Right renal cortex interstitium (tissue), 3 donors: ENCODE results near the gene GFI1B. TPM values are rescaled to one million over a fixed set of nuclear protein-coding genes. Genes with fewer than 3 reads are reported as not detected.
"Not testable (repeated sequence)": the region's sequence is repeated elsewhere in the genome, so short reads cannot be mapped to it uniquely, and the experiment has no call there.

Source experiments
- DNase-seq, 3 donors: peaks; one replicate each; pipeline ENCODE4 v3.0.0-alpha.2; 2013; ENCODE audit warnings: low read depth in 3 of 3, low spot score in 2 of 3
- polyA plus RNA-seq, 3 donors: library from polyadenylated mRNA; unstranded; fragments of 120-200 nt; gene quantifications; one replicate each; pipeline ENCODE4 v1.2.1, GENCODE V29; 2013; ENCODE audit not compliant: insufficient read length in 3 of 3

GFI1B gene
- polyA plus RNA-seq, 3 donors, result 0.72 to 1.3 (median 0.92) TPM

GRCh38 chr9:133006731-133007352, 28.3 kb downstream of the GFI1B start:
- DNase-seq, result no peak

- DNase-seq, result no peak
These were observed 29.9 kb downstream of the GFI1B start for GRCh38 chr9:133008406-133008805.

- DNase-seq, result no peak
These were observed 30.3 kb downstream of the GFI1B start for GRCh38 chr9:133008824-133009223.

- DNase-seq, result no peak
These were observed 31.6 kb downstream of the GFI1B start for GRCh38 chr9:133009906-133010582.

- DNase-seq, result no peak
These were observed 36.2 kb downstream of the GFI1B start for GRCh38 chr9:133014696-133015095.

- DNase-seq, result no peak
These were observed 44.8 kb downstream of the GFI1B start for GRCh38 chr9:133023117-133023890.

- no peak for DNase-seq
These were observed 47.9 kb downstream of the GFI1B start for GRCh38 chr9:133026426-133026825.

- DNase-seq, result no peak
These were observed 48.6 kb downstream of the GFI1B start for GRCh38 chr9:133027134-133027533.

- DNase-seq, result no peak
These were observed 49.7 kb downstream of the GFI1B start for GRCh38 chr9:133028221-133028620.

- no peak for DNase-seq
These were observed 51.5 kb downstream of the GFI1B start for GRCh38 chr9:133029994-133030316.

- DNase-seq, result peak; percentile 97 to 99 (median 98)
These were observed 52.0 kb downstream of the GFI1B start, which contains the start of gene GTF3C5 for GRCh38 chr9:133030317-133031129. GTF3C5 (plus strand) TSS chr9:133030997; CDS start chr9:133031012, 15 bp downstream.

- no peak for DNase-seq
These were observed 52.6 kb downstream of the GFI1B start for GRCh38 chr9:133031130-133031422.

GRCh38 chr9:133031496-133031911, 53.0 kb downstream of the GFI1B start:
- no peak for DNase-seq

- no peak for DNase-seq
These were observed 53.7 kb downstream of the GFI1B start for GRCh38 chr9:133032171-133032570.

GRCh38 chr9:133035669-133036068, 57.2 kb downstream of the GFI1B start:
- no peak for DNase-seq

- no peak for DNase-seq
These were observed 59.5 kb downstream of the GFI1B start for GRCh38 chr9:133037775-133038515.

GRCh38 chr9:133040892-133041479, 62.5 kb downstream of the GFI1B start:
- not testable (repeated sequence) for DNase-seq
